ENCODE data around the gene GGCT.

- TF ChIP-seq POLR2A (IDR thresholded peaks at IDR 0.05; ENCODE audit: low read length) (no peak), RNF2 (IDR thresholded peaks at IDR 0.05; ENCODE audit: borderline replicate concordance, low read depth) (no peak), SMC3 (IDR thresholded peaks at IDR 0.05) (no peak), CTCF (IDR thresholded peaks at IDR 0.05) (no peak), EP300 (IDR thresholded peaks at IDR 0.05) (no peak), BHLHE40 (IDR thresholded peaks at IDR 0.05; ENCODE audit: low read depth, low read length) (no peak), RCOR1 (IDR thresholded peaks at IDR 0.05; ENCODE audit: low read depth, low read length) (no peak), SREBF2 (IDR thresholded peaks at IDR 0.05) (no peak), ESRRA (IDR thresholded peaks at IDR 0.05; ENCODE audit: borderline replicate concordance, low read length) (no peak), MYC (IDR thresholded peaks at IDR 0.05; ENCODE audit: borderline replicate concordance, low read length) (no peak), CHD2 (IDR thresholded peaks at IDR 0.05; ENCODE audit: low read length, partially characterized antibody) (no peak)
Measured at GRCh38 chr7:30553546-30553945, 48.9 kb upstream of the GGCT start.

Measured in A549 (cell line).